GM19463 (cell line): Measurements from ENCODE around the gene AP5M1.
"Not testable (repeated sequence)": the region's sequence is repeated elsewhere in the genome, so short reads cannot be mapped to it uniquely, and the experiment has no call there.

Experiments
- ATAC-seq: cut with Tn5 transposase; IDR thresholded peaks from one replicate; pipeline ENCODE4 v1.9.1; 2021; ENCODE audit warnings: mild to moderate bottlenecking, moderate library complexity; ENCODE audit not compliant: unreplicated experiment

Gene AP5M1

GRCh38 chr14:57268161-57269069, at the start of gene AP5M1, which contains the start of gene EXOC5:
Gene AP5M1 (plus strand): TSS chr14:57268971. CDS start chr14:57269315, 344 bp downstream.
Gene EXOC5 (minus strand): TSS chr14:57268905. CDS start chr14:57268648, 257 bp downstream.
- peak; percentile 82 for ATAC-seq

GRCh38 chr14:57221931-57222330, 46.8 kb upstream of the AP5M1 start:
- no peak for ATAC-seq

- ATAC-seq = no peak
These were observed 41.7 kb upstream of the AP5M1 start for GRCh38 chr14:57227083-57227482.

GRCh38 chr14:57228320-57228719, 40.5 kb upstream of the AP5M1 start:
- ATAC-seq = not testable (repeated sequence)

GRCh38 chr14:57232006-57232405, 36.8 kb upstream of the AP5M1 start:
- no peak for ATAC-seq

- ATAC-seq = not testable (repeated sequence)
These were observed 28.7 kb upstream of the AP5M1 start for GRCh38 chr14:57240115-57240514.

GRCh38 chr14:57243320-57243719, 25.5 kb upstream of the AP5M1 start:
- ATAC-seq = no peak

GRCh38 chr14:57244106-57244505, 24.7 kb upstream of the AP5M1 start:
- ATAC-seq = no peak

- ATAC-seq = no peak
These were observed 22.8 kb upstream of the AP5M1 start for GRCh38 chr14:57245941-57246340.

GRCh38 chr14:57246933-57247657, 21.7 kb upstream of the AP5M1 start:
- ATAC-seq = no peak

GRCh38 chr14:57254884-57255283, 13.9 kb upstream of the AP5M1 start:
- ATAC-seq = peak; percentile 82

- not testable (repeated sequence) for ATAC-seq
These were observed 10.6 kb upstream of the AP5M1 start for GRCh38 chr14:57258221-57258620.

- no peak for ATAC-seq
These were observed 9.1 kb upstream of the AP5M1 start for GRCh38 chr14:57259672-57260071.

GRCh38 chr14:57261604-57262003, 7.2 kb upstream of the AP5M1 start:
- ATAC-seq = no peak

GRCh38 chr14:57262117-57262516, 6.7 kb upstream of the AP5M1 start:
- ATAC-seq = no peak

GRCh38 chr14:57266065-57266464, 2.7 kb upstream of the AP5M1 start:
- no peak for ATAC-seq

- ATAC-seq = no peak
These were observed 4.5 kb downstream of the AP5M1 start for GRCh38 chr14:57273236-57273635.

- no peak for ATAC-seq
These were observed 5.8 kb downstream of the AP5M1 start for GRCh38 chr14:57274551-57274950.

GRCh38 chr14:57275023-57275664, 6.4 kb downstream of the AP5M1 start:
- ATAC-seq = no peak

- no peak for ATAC-seq
These were observed 8.3 kb downstream of the AP5M1 start for GRCh38 chr14:57277062-57277461.

- no peak for ATAC-seq
These were observed 19.0 kb downstream of the AP5M1 start for GRCh38 chr14:57287745-57288144.
